Keratinocyte (primary cell): ENCODE data around the gene PLA2G6. TPM values are rescaled to one million over a fixed set of nuclear protein-coding genes. Genes with fewer than 3 reads are reported as not detected.
A peak's percentile ranks its signal among the peaks of the same experiment; 100 is the strongest.

Experiments used
- DNase-seq: peaks from one replicate; pipeline ENCODE4 v3.0.0-alpha.2; 2011; ENCODE audit warnings: low read depth, missing footprints, low spot score
- FAIRE-seq: peaks from 2 replicates; lab custom pipeline; 2011; peaks lifted over from hg19 to GRCh38; lab: Jason Lieb, UNC
- H2AFZ ChIP-seq: 2 replicates; pipeline ENCODE4 v1.6.0; 2012; ENCODE audit warnings: low read length, control low read depth, inconsistent platforms; ENCODE audit not compliant: control insufficient read depth
- H3K27ac ChIP-seq: 2 replicates; pipeline ENCODE4 v1.5.1; 2011; ENCODE audit warnings: low read length; ENCODE audit not compliant: control insufficient read depth, insufficient read depth
- H3K27me3 ChIP-seq: 3 replicates; pipeline ENCODE4 v1.6.0; 2011; ENCODE audit warnings: low read length; ENCODE audit not compliant: control insufficient read depth, insufficient read depth; ENCODE audit errors: extremely low read depth
- H3K36me3 ChIP-seq, 2 experiments: 2 replicates in 1 of 2; 3 replicates in 1 of 2; pipeline ENCODE4 v1.5.1; 2011; ENCODE audit warnings: low read length in 2 of 2, mild to moderate bottlenecking in 1 of 2; ENCODE audit not compliant: control insufficient read depth in 2 of 2, insufficient read depth in 2 of 2; ENCODE audit errors: extremely low read depth in 1 of 2
- H3K4me1 ChIP-seq: 3 replicates; pipeline ENCODE4 v1.5.1; 2011; ENCODE audit warnings: low read length; ENCODE audit not compliant: control insufficient read depth, insufficient read depth; ENCODE audit errors: extremely low read depth
- H3K4me2 ChIP-seq: 3 replicates; pipeline ENCODE4 v1.6.0; 2011; ENCODE audit warnings: low read depth, low read length; ENCODE audit not compliant: control insufficient read depth, insufficient read depth; ENCODE audit errors: extremely low read depth
- H3K4me3 ChIP-seq, 3 experiments: fragments of 200-600 bp in 1 of 3; sonication (generic) in 1 of 3; 2 replicates in 2 of 3; 3 replicates in 1 of 3; pipeline ENCODE4 v1.5.1; 2011 to 2016; ENCODE audit warnings: low read length in 3 of 3, mild to moderate bottlenecking in 3 of 3, control low read depth in 2 of 3, inconsistent platforms in 1 of 3, low read depth in 1 of 3, mixed read lengths in 1 of 3, mixed run types in 1 of 3, moderate library complexity in 1 of 3; ENCODE audit not compliant: control insufficient read depth in 2 of 3, insufficient read depth in 2 of 3; ENCODE audit errors: extremely low read depth in 1 of 3
- H3K79me2 ChIP-seq: 2 replicates; pipeline ENCODE4 v1.6.0; 2012; ENCODE audit warnings: low read length; ENCODE audit not compliant: control insufficient read depth, insufficient read depth
- H3K9ac ChIP-seq: 3 replicates; pipeline ENCODE4 v1.6.0; 2011; ENCODE audit warnings: low read length; ENCODE audit not compliant: control insufficient read depth, insufficient read depth; ENCODE audit errors: extremely low read depth
- H3K9me1 ChIP-seq: 3 replicates; pipeline ENCODE4 v1.6.0; 2011; ENCODE audit warnings: low read length; ENCODE audit not compliant: control insufficient read depth, insufficient read depth; ENCODE audit errors: extremely low read depth
- H3K9me3 ChIP-seq: 2 replicates; pipeline ENCODE4 v1.5.1; 2012; ENCODE audit warnings: low read depth, low read length; ENCODE audit not compliant: control insufficient read depth
- H4K20me1 ChIP-seq: 3 replicates; pipeline ENCODE4 v1.6.0; 2011; ENCODE audit warnings: low read length; ENCODE audit not compliant: control insufficient read depth, insufficient read depth; ENCODE audit errors: extremely low read depth
- CTCF ChIP-seq, 3 experiments: IDR thresholded peaks in 1 of 3; conservative IDR thresholded peaks in 1 of 3; optimal IDR thresholded peaks in 1 of 3; 2 replicates in 2 of 3; 3 replicates in 1 of 3; pipeline versions ENCODE3 to v1.5.1; 2011; ENCODE audit warnings: low read length in 3 of 3, mild to moderate bottlenecking in 3 of 3, moderate library complexity in 2 of 3, control low read depth in 1 of 3, inconsistent platforms in 1 of 3; ENCODE audit not compliant: insufficient read depth in 2 of 3; ENCODE audit errors: extremely low read depth in 1 of 3
- EZH2 ChIP-seq: IDR thresholded peaks from one replicate; pipeline ENCODE4 v1.6.1; 2012; ENCODE audit warnings: inconsistent platforms, mild to moderate bottlenecking, low read length, moderate library complexity
- dilution Hi-C: fragments of 300-500 bp; cut with MboI; formaldehyde crosslinking; loops from one replicate; pipeline ENCODE4 v1.7.0; 2020; ENCODE audit warnings: low sequenced_read_pairs; ENCODE audit not compliant: extremely low pct_ligation_motif_present
- polyA plus RNA-seq, 5 experiments: library from polyadenylated mRNA; depleted of rRNA in 3 of 5; stranded (reverse) in 3 of 5; stranded (forward) in 1 of 5; unstranded in 1 of 5; fragments of >200 nt; gene quantifications; 1 replicate in 1 of 5; 2 replicates in 3 of 5; 3 replicates in 1 of 5; pipeline versions ENCODE4 v1.2.1 to v1.2.3, GENCODE V29; 2011 to 2012; ENCODE audit warnings: missing spikeins in 2 of 5, low read depth in 1 of 5, low replicate concordance in 1 of 5

PLA2G6 gene
- polyA plus RNA-seq, 1 donor (not counting 4 experiments of a cell fraction or from before 2014, with no cell fraction given) = 5.2 TPM

DNA sequence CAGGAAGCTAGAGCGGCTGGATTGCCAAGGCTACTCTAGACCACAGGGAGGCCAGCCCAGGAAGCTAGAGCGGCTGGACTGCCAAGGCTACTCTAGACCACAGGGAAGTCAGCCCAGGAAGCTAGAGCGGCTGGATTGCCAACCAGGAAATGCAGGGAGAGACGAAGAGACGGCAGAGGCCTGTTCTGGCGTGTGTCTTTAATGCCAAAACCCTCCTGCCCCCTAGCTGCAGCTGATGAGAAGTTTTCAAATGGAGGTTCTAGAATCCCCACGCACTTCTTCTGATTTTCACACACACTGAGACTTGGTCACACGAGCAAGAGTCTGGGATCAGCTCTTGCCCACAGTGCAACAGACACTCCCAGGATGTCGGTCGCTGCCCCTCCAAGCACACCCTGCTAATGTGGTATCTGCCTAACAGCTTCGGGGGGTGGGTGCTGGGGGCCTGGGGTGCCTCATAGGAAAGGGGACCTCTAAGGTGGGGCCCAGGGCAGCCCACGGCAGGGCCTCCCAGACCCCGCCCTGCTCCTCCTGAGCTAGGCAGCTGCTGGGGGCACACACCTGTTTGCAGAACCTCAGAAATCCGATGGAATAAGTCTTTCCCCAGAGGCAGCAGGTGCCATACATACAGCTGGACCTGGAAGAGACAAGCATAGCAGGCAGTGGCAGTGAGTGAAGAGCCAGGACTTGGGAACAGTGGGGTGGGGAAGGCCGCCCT, 48.6 kb upstream of the PLA2G6 start:
- Histone ChIP-seq H3K27ac (peak overlapping the region; percentile 72), H3K9ac (peak overlapping the region; percentile 33), H2AFZ (no peak overlapping the region), H3K4me1 (peaks cover 24% of the 10 kb centered on the region), H3K36me3 (peaks cover 22 to 65% of the 10 kb centered on the region in 2 experiments), H3K9me3 (no peaks in the 10 kb centered on the region), H3K27me3 (no peaks in the 10 kb centered on the region), H3K4me2 (no peak overlapping the region), H4K20me1 (no peaks in the 10 kb centered on the region), H3K4me3 (no peak overlapping the region), H3K79me2 (no peaks in the 10 kb centered on the region), H3K9me1 (no peaks in the 10 kb centered on the region)
- TF ChIP-seq CTCF (optimal IDR thresholded peaks at IDR 0.05 in 1 of 3, IDR thresholded peaks at IDR 0.05 in 1 of 3, conservative IDR thresholded peaks at IDR 0.05 in 1 of 3; ENCODE audit: extremely low read depth in 1 of 3, insufficient read depth in 2 of 3, low read length in 3 of 3) = peak; percentile 68 to 78 (median 75)
- no peak for TF ChIP-seq EZH2
- DNase-seq = no peak
- dilution Hi-C loops = no loop called here
- FAIRE-seq = peak; percentile 82

- H3K4me3 ChIP-seq = no peak overlapping the region
Measured at GRCh38 chr22:38228873-38229740, 47.5 kb upstream of the PLA2G6 start.

More at GRCh38 chr22:38228873-38229740, 47.5 kb upstream of the PLA2G6 start:
- no peaks in the 10 kb centered on the region for H4K20me1 ChIP-seq
- TF ChIP-seq CTCF (optimal IDR thresholded peaks at IDR 0.05 in 1 of 3, IDR thresholded peaks at IDR 0.05 in 1 of 3, conservative IDR thresholded peaks at IDR 0.05 in 1 of 3; ENCODE audit: extremely low read depth in 1 of 3, insufficient read depth in 2 of 3, low read length in 3 of 3) (no peak), EZH2 (no peak)
- peaks cover 24 to 55% of the 10 kb centered on the region in 2 experiments for H3K36me3 ChIP-seq
- H3K79me2 ChIP-seq = no peaks in the 10 kb centered on the region
- no peaks in the 10 kb centered on the region for H3K9me3 ChIP-seq
- H3K4me2 ChIP-seq = peak overlapping the region; percentile 70
- peak overlapping the region; percentile 70 for H3K9ac ChIP-seq
- peak; percentile 76 for DNase-seq
- no peaks in the 10 kb centered on the region for H3K27me3 ChIP-seq
- H3K27ac ChIP-seq = peak overlapping the region; percentile 96
- H2AFZ ChIP-seq = no peak overlapping the region
- H3K9me1 ChIP-seq = no peaks in the 10 kb centered on the region
- peak; percentile 98 for FAIRE-seq
- H3K4me1 ChIP-seq = peaks cover 24% of the 10 kb centered on the region
- dilution Hi-C loops = no loop called here
